NCI-H748 (cell line): Measurements from ENCODE around the gene PCSK5.

ENCODE experiments used
- DNase-seq: peaks from one replicate; lab custom pipeline; 2025; ENCODE audit not compliant: unreplicated experiment; lab: John Stamatoyannopoulos, UW

The PCSK5 gene

DNA sequence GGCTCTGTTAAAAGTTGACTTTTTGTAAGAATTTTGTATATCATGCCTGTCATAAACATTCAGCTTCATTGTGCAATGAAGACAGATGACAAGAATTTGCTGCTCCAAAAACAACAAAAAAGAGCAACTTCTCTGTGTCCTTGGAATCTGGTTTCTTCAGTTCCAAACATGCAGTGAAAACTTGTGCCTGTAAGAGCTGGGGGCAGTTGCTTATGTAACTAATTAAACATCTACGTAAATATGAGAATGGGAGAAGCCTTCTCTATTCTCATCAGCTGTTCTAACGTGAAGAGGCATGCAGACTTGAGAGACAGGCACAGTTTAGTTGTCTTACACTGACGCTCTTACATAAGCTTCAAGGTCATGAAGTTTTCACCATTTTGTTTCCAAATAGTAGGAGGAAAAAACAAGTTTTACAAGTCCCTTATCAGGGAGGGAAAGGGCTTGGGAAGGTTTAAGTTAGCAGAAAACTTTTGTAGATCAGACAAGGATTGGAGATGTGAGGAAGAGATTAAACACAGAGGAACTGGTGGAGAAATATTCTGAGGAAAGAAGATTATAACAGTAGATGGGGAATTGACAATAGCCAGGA lies 333.4 kb downstream of the PCSK5 start:
- DNase-seq, result no peak

DNA sequence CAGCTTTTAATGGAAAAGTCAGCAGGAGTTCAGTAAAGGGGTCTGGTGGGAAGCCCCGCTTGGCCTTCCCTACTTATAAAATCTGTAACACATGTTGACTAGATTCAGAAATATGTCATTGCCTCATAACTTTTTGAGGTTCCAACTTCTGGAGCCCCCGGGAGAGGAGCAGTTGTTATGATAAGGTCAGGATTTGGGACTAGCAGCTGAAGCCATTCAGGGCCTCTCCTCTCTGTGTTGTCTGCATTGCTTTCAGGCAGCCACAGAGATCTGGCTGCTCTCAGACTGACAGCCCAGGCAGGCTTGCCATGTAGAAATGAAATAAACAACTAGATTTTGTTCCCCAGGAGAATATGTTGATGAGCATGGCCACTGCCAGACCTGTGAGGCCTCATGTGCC lies 336.7 kb downstream of the PCSK5 start:
- DNase-seq, result no peak

DNA sequence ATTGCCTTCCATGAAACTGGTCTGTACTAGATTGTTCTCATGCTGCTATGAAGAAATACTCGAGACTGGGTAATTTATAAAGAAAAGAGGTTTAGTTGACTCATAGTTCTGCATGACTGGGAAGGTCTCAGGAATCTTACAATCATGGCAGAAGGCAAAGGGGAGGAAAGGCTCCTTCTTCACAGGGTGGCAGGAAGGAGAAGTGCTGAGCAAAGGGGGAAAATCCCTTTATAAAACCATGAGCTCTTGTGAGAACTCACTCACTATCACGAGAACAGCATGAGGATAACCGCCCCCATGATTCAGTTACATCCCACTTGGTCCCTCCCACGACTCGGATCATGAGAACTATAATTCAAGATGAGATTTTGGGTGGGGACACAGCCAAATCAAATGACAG lies 340.5 kb downstream of the PCSK5 start:
- no peak for DNase-seq

DNA sequence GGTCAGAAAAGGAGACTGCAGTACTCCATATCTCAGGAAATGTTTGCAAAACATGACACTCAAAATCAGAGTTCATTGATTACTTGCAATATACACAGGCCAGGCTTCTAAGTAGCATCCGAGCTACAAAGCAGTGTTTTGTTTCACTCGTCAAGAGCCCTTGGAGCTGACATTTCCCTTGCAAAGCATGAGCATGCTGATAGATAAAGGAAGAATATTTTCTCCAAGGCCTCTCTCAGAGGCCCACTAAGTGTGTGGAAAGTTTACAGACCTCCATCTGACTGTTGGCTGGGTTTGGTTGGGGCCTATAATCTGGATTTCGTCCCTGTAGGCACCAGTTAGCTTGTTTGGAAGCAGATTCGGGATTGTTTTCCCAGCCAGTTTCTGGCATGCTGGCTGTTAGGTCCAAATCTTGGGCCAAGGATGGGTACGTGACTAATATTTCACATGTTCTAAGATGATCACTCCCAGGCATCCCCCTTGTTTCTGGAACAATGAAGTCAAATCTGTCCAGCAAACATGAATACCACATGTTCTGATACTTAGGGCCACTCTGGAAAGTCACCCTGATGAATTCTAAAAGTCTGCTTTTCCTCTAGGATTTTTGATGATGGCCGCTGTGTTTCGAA lies 342.5 kb downstream of the PCSK5 start:
- DNase-seq, result no peak

DNA sequence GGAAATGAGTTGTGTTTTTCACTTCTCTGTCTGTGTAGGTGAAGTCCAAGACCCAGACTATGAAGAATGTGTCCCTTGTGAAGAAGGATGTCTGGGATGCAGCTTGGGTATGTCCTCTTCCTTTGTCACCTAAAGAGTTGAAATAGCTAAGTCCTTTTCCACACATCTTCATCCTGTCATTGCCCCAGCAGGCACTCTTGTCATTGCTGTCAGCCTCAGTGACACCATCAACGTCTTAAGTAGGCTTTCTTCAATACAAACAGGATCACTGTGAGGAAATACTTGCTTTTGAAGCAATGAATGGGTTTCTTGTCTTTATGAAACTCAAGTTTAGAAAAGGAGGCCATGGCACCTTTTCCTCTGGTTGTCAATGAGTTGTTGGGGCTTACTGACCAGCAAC lies 350.1 kb downstream of the PCSK5 start:
- no peak for DNase-seq

DNA sequence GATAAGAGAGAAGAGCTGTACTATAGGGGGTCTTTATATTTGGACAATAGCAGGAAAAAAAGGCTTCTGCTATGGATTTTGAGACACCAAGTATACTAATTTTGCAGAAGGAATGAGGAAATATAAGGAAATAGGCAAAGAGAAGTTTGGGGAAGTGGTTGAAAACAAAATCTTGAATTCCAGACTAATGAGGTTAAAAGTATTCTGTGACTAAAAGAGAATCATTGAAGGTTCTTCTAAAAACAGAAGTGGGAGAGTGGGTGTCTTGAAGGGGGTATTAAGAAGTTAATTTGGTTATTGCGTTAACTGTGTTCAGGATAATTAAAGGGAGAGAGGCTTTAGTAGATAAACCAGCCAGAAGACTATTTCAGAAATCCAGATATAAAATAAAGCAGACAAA lies 355.0 kb downstream of the PCSK5 start:
- DNase-seq, result no peak

DNA sequence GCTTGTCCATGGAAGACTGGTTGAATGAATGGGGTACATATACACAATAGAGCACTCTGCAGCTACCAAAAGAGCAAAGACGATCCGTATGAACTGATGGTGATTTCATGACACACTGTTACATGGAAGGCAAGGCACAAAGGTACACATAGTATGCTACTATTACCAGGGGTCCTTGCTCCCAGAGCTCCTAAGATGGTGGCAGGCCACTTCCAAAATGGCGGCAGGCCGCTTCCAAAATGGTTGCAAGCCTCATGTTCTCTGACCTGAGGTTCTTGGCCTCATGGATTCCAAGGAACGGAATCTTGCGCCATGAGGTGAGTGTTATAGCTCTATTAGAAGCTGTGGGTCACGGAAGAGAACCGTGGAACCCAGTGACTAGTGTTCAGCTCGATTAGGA lies 356.2 kb downstream of the PCSK5 start:
- DNase-seq, result no peak

DNA sequence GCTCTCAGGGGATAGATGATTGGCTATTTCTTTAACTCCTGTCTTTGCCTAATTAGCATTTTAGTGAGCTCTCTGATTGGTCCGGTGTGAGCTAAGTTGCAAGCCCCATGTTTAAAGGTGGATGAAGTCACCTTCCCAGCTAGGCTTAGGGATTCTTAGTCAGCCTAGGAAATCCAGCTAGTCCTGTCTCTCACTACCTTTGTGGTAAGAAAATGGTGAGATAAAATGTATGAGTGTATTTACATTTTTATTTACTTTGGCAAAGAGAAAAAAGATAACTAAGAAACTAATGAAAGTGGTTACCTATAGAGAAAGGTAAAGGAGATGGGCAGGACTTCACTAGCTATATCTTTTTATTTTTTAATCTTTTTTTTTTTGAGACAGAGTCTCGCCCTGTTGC lies 357.0 kb downstream of the PCSK5 start:
- DNase-seq, result no peak

DNA sequence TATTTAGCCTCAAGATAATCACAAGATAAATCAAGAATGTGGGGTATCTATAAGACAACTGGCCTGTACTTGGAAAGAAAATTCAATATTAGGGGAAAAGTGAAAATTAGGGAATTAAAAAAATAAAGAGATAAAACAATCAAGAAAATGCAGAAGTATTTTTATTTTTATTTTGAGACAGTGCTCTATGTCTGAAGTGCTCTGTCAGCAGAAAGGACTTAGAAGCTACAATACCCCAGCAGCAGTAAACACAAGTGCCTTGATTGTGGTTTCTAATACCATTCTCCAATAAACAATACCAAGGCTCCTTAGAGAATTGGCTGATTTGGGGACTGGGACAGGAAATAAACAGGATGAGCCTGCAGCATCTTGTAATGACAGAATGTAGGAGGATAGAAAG lies 358.8 kb downstream of the PCSK5 start:
- DNase-seq, result no peak

DNA sequence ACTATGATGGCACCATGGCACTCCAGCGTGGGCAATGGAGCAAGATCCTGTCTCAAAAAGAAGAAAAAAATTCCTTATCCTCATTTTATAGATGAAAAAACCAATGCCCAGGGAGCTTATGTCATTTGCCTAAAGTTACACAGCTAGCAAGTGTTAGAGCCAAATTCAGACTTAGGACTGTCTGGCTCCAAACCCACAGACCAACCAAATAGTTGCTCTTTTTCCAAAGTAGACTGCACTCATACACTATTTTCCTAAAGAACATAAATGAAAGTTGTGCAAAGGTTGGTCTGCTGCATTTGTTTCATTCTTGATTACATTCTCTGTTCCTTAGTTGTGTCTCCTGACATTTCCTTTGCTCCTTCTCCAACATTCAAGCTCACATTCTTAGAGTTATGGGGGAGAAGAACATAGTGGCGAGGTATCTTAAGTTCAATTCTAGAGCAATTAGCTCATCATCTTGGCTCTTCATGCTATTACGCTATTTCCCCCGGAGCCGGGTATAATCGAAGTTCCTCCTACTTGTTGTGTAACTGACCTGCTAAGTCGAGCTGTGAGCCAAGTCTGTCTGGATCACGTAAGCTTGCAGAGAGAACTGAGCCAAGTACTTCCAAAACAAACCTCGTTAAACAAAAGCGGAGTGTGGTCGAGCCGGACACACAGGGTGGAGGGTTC lies 365.4 kb downstream of the PCSK5 start:
- DNase-seq, result peak; percentile 14

DNA sequence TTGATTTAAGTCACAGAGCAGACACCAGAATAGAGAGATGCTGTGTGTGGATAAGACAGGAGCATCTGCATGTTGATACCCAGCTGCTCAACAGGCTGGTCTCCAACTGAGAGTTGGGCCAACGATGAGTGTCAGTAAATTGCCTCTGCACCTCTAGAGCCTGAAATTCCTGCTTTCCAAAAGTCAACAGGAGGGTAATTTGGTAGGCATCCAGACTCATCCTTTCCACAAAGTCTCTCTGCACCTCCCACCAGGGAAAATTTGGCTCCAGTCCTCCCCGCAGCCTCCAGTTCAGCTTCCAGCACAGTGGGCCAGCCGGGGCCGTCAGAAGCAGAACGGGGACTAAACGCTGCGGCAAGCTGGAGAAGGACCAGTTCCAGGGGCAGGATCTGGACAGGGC lies 366.8 kb downstream of the PCSK5 start:
- DNase-seq, result peak; percentile 9

DNA sequence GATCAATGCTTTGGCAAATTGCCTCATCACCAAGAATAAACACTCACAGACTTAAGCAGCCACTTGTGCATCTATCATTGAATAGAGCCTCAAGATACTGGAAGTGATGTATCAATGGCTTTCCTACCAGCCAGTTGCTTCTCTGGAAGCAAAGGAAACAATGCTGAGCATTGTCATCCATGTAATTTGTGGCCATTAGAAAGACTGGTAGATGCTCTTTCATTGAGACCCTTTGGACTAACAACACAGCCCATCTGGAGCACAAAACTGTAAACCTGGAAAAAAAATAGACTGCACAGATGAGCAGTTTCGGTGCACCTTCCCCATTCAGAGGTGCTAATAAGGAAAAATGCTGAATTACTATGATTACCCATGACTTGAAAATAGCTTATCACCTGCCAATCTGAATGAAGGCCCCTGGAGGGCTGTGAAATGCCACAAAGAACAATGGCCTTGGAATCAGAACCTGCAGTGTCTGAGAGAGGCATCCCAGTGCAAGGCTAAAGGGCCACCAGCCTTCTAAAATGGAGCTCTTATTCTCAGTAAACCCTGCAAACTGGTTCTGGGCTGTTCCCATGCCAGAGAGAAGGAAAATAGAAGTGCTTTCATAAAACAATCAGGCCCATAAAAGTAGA lies 376.3 kb downstream of the PCSK5 start:
- peak; percentile 96 for DNase-seq

DNA sequence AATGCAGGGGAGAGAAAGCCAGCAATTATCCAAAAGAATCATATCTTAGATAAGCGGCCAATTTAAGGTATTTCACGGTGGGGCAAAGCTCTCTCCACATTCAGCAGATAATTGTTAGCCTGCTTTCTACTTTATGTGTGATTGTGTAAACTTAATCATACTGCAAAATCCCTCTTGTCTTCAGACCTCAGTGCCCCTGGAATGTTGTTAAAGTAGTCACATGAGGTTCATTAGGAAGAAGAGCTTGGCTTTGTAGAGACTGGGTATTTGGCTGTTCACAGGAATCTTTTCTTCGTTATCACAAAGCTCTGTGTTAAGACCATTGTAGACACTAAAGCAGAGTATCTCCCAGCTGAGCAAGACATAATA lies 376.8 kb downstream of the PCSK5 start:
- DNase-seq, result no peak

DNA sequence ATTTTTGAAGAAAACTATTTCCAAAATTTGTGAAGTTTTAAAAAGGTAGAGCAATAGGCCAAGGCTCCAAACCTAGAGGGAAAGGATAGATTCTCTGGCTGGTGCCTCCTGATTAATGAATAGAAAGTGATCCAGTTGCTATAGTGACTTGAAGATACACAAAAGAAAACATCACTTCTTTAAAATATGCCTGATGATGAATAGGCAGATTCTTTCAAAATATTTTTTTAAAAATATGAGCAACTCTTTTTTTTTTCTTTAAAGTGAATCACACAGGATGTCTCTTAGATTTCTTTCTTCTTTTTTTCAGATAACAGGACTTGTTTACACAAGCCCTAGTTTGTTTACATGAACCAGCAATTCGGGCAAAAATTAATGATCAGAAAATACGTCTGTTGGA lies 379.3 kb downstream of the PCSK5 start:
- DNase-seq, result peak; percentile 25

DNA sequence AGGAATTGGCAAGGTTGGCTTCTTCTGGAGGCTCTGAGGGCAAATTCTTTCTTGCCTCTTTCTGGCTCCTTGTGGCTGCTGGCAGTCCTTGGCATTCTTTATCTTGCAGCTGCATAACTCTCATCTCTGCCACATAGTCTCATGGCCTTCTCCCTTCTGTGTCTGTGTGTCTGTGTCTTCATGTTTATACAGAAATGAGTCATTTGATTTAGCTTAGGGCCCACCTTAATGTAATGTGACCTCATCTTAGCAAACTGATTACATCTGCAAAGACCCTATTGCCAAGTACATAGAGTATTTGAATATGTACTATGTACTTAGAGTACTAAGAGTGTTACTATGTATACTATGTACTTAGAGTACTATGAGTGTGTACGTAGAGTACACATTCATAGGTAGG lies 381.3 kb downstream of the PCSK5 start:
- DNase-seq, result no peak

DNA sequence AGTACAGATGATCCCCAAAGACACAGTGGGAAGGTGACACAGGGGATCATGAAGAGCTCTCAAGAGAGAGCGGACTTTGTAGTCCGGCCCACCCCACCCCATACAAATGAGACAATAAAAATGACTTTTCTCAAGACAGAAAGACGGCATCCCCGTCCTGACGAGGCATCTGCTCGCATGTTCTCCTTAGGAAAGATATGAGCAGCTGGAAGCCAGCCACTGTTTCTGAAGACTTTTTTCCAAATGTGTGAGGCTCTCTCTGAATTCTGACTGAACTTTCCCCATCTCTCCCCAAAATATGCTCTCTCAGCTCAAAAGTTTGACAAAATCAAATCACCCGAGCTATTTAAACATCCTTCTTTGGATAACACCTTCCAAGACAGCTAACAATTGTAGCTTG lies 398.6 kb downstream of the PCSK5 start:
- DNase-seq, result no peak

DNA sequence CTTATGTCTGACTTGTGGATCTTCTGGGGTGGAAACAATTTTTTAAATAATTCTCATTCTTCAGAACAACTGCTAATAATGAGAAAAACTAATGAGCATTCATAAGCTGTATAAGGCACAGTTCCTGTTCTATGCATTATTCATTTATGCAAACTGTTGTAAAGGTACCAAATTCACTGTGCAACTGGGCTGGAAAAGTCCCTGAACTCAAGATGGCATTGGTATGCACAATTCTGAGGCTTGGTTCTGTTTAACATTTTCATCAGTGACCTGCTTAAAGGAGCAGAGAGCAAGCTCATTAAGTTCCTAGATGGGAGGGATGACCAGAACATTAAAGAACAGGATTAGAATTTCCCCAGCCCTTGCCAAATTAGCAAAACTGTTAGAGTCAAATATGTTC lies 399.2 kb downstream of the PCSK5 start:
- no peak for DNase-seq

DNA sequence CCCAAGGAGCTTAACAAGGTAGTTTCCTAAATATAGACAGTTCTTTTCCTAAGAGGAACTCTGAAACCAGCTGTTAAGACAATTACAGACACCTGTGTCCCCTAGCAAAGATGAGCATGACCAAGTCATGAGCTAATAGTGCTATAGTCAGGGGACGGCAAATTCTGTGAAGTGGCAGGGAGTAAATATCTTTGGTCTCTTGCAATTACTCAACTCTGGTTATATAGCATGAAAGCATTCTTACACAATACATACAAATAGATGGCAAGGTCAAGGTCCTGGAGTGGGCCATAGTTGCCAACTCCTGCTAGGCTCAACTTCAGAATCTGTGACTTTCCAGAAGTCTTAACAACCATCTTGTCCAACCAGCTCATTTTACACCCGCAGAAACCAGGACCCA lies 400.1 kb downstream of the PCSK5 start:
- no peak for DNase-seq

DNA sequence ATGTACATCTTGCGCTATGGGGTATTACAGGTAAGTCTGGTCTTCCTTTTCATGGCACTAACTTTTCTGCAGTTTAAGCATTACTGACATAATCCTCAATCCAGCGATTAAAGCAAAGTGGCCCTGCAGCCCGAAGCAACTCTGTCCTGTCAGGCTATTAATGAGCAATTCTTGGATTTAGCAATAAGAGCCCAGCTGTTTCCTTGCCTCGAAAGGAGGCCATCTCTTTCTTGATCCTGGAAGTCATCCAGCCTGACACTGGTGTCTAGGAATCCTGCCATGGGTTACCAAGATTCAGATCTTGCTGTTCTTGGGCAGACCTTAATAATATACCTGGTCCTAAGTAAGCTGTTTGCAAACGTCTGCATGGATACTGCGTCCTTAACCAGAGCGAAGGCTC lies 401.8 kb downstream of the PCSK5 start:
- DNase-seq, result no peak

DNA sequence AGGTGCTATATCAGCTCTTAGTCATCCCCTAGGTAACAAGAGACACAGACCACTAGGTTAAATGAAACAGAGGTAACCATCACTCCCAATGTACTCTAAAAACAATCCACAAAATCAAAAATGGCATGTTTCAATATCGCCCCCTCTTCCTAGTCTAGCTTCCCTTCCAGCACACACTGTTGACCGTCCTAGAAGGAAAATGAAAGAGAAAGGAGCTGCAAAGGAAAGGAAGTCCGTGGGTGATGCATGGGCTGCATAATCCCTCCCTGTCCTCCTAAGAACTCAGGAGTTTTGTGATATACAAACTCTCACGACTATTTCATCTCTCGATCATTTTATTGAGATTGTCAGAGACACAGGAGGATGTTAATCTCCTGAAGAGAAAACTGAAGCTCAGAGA lies 402.2 kb downstream of the PCSK5 start:
- no peak for DNase-seq

DNA sequence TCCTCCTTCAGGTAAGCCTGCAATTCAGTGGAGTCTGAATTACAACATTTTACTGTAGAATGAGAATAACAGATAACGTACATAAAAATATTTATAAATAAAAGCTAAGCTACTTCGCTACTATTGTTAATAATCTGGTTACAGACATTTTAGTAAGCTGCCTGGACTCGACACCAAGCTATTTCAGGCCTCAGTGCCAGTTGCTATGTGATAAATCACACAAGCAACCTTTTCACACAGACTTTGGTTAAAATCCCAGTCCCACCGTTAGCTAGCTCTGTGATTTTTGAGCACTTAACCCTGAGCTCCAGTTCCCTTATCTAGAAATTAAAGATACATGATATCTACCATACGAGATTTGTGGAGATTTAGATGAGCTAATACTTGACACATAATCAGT lies 403.8 kb downstream of the PCSK5 start:
- DNase-seq, result no peak

DNA sequence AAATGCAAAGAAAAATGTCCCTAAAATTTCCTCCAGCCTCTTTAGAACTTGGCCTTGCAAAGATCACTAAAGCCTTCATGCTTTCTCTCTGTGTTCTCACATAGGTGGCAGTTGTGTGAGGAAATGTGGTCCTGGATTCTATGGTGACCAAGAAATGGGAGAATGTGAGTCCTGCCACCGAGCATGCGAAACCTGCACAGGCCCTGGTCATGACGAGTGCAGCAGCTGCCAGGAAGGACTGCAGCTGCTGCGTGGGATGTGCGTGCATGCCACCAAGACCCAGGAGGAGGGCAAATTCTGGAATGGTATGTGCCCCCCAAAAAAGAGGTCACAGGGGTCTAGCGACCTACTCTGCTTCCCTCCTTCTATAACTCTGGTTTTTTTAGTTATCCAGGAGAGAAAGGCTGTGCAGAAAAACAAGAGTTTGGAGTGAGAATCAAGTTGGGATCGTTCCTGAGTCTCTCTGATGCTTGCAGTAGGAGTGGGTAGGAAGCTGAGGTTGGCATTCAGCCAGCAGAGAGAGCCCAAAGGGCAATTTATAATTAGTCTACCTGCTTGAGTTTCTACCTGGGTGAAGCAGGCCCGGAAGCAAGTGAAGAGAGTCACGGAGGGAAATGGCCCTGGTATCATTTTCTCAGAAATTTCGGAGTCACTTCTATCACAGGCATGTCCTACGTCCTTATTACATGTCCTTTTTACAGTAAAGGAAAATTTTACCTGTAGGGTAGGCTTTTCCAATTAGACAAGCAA lies 406.3 kb downstream of the PCSK5 start:
- DNase-seq, result peak; percentile 28
